Panc1 (cell line): ENCODE data around the gene PAQR4. TPM values are rescaled to one million over a fixed set of nuclear protein-coding genes. Genes with fewer than 3 reads are reported as not detected.

Experiments used
- ATAC-seq: fragments of 200-7000 bp; cut with Tn5 transposase; 2 replicates; pipeline ENCODE4 v1.9.1; 2020; ENCODE audit warnings: mild to moderate bottlenecking, moderate library complexity
- BruUV-seq: library from RNA; stranded (reverse); fragments of 400-500 nt; replicated peaks from 2 replicates; lab custom pipeline; 2021; lab: Mats Ljungman, UMichigan
- CTCF ChIA-PET: fragments of 300-600 bp; sonication (Branson Sonifier 250); formaldehyde crosslinking; loops from one replicate; lab custom pipeline; 2022; ENCODE audit warnings: antibody characterized with exemption; lab: Charles Lee
- POLR2A ChIA-PET: fragments of 300-600 bp; sonication (Branson Sonifier 250); formaldehyde crosslinking; loops from one replicate; lab custom pipeline; 2022; ENCODE audit warnings: antibody characterized with exemption; lab: Charles Lee
- DNase-seq: peaks from one replicate; pipeline ENCODE4 v3.0.0-alpha.2; 2010; ENCODE audit warnings: low read depth, low spot score
- H3K27ac ChIP-seq: 2 replicates; pipeline ENCODE4 v1.5.1; 2011; ENCODE audit warnings: mild to moderate bottlenecking, low read length, inconsistent platforms
- H3K27me3 ChIP-seq: fragments of 200-500 bp; sonication (Bioruptor generic); 2 replicates; pipeline ENCODE4 v1.6.0; 2014; ENCODE audit warnings: low read length, inconsistent platforms; ENCODE audit not compliant: control insufficient read depth, insufficient read depth
- H3K36me3 ChIP-seq: fragments of 200-500 bp; sonication (Bioruptor generic); 2 replicates; pipeline ENCODE4 v1.5.1; 2014; ENCODE audit warnings: inconsistent platforms, mild to moderate bottlenecking, low read length, moderate library complexity; ENCODE audit not compliant: control insufficient read depth, insufficient read depth
- H3K4me1 ChIP-seq: 2 replicates; pipeline ENCODE4 v1.5.1; 2011; ENCODE audit warnings: inconsistent platforms, mild to moderate bottlenecking, low read length, moderate library complexity; ENCODE audit not compliant: control insufficient read depth, insufficient read depth
- H3K4me3 ChIP-seq, 2 experiments: 2 replicates each; pipeline ENCODE4 v1.5.1; 2011 to 2012; ENCODE audit warnings: low read depth in 2 of 2, low read length in 2 of 2, mild to moderate bottlenecking in 2 of 2, inconsistent platforms in 1 of 2, moderate library complexity in 1 of 2
- H3K9me3 ChIP-seq: fragments of 200-500 bp; sonication (Bioruptor generic); 2 replicates; pipeline ENCODE4 v1.5.1; 2014; ENCODE audit warnings: low read depth, mild to moderate bottlenecking, inconsistent platforms, low read length, moderate library complexity; ENCODE audit not compliant: control insufficient read depth, insufficient read depth
- POLR2AphosphoS5 ChIP-seq: IDR thresholded peaks from 2 replicates; pipeline ENCODE4 v1.6.1; 2012; ENCODE audit warnings: mild to moderate bottlenecking, low read depth, low read length, moderate library complexity
- SIN3A ChIP-seq: IDR thresholded peaks from 2 replicates; pipeline ENCODE4 v1.6.1; 2012; ENCODE audit warnings: low read depth, mild to moderate bottlenecking, low read length, moderate library complexity, borderline replicate concordance; ENCODE audit not compliant: insufficient read depth
- TCF7L2 ChIP-seq: IDR thresholded peaks from 2 replicates; pipeline ENCODE4 v1.6.1; 2011; ENCODE audit warnings: mild to moderate bottlenecking, low read depth, low read length, inconsistent platforms
- in situ Hi-C: cut with HindIII; loops from 2 replicates; pipeline ENCODE4 v1.10.0; 2016; ENCODE audit warnings: low sequenced_read_pairs, low pct_unique_long_range_greater_than_20kb
- intact Hi-C: fragments of 100-400 bp; cut with micrococcal nuclease; formaldehyde crosslinking; loops from one replicate; pipeline ENCODE4 v1.10.0; 2022; ENCODE audit not compliant: unreplicated experiment
- total RNA-seq: library from RNA; stranded (reverse); gene quantifications from one replicate; pipeline ENCODE4 v1.2.1, GENCODE V29; 2021; ENCODE audit not compliant: unreplicated experiment
- TF ChIP-seq, protein P1 (sequence below), 2 experiments: IDR thresholded peaks; 2 replicates each; pipeline ENCODE4 v1.6.1; 2011 to 2012; ENCODE audit warnings: low read depth in 2 of 2, control low read depth in 1 of 2, low read length in 1 of 2, mild to moderate bottlenecking in 1 of 2, moderate library complexity in 1 of 2; ENCODE audit not compliant: insufficient read depth in 1 of 2
- TF ChIP-seq, protein P2 (sequence below): fragments of 450-650 bp; IDR thresholded peaks from 2 replicates; pipeline ENCODE4 v1.5.1; 2017; ENCODE audit warnings: mild to moderate bottlenecking

The PAQR4 gene
- total RNA-seq, 1 experiment from 2014 or later: 51.8 TPM

DNA sequence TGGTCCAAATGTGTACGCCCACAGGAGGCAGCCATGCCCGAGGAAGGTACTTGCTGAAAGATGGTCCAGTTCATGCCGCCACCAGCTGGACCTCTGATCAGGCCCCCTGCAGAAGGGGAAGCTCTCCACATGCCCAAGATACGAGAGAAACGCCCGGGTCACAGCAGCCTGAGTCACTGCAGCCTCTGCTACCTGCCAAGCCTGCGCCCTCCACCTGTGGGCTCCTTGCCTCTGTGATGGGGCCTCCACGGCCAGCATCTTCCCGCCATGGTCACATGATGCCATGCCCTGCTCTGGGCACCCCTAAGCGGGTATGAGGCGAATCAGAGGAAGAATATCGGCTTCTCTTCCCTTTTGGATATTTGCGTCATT, 18.8 kb upstream of the PAQR4 start:
- no TSS peak for BruUV-seq
- Histone ChIP-seq H3K4me1 (no peaks in the 10 kb centered on the region), H3K27me3 (no peaks in the 10 kb centered on the region), H3K4me3 (no peak overlapping the region), H3K9me3 (no peaks in the 10 kb centered on the region), H3K27ac (no peak overlapping the region), H3K36me3 (no peaks in the 10 kb centered on the region)
- in situ Hi-C loops (no loop called here), intact Hi-C loops (no loop called here)
- CTCF ChIA-PET: no interaction called here
- DNase-seq (no peak), ATAC-seq (no peak)
- POLR2A ChIA-PET: no interaction called here
- TF ChIP-seq TCF7L2 (no peak), POLR2AphosphoS5 (no peak), SIN3A (no peak)
- TF ChIP-seq, protein P1, sequence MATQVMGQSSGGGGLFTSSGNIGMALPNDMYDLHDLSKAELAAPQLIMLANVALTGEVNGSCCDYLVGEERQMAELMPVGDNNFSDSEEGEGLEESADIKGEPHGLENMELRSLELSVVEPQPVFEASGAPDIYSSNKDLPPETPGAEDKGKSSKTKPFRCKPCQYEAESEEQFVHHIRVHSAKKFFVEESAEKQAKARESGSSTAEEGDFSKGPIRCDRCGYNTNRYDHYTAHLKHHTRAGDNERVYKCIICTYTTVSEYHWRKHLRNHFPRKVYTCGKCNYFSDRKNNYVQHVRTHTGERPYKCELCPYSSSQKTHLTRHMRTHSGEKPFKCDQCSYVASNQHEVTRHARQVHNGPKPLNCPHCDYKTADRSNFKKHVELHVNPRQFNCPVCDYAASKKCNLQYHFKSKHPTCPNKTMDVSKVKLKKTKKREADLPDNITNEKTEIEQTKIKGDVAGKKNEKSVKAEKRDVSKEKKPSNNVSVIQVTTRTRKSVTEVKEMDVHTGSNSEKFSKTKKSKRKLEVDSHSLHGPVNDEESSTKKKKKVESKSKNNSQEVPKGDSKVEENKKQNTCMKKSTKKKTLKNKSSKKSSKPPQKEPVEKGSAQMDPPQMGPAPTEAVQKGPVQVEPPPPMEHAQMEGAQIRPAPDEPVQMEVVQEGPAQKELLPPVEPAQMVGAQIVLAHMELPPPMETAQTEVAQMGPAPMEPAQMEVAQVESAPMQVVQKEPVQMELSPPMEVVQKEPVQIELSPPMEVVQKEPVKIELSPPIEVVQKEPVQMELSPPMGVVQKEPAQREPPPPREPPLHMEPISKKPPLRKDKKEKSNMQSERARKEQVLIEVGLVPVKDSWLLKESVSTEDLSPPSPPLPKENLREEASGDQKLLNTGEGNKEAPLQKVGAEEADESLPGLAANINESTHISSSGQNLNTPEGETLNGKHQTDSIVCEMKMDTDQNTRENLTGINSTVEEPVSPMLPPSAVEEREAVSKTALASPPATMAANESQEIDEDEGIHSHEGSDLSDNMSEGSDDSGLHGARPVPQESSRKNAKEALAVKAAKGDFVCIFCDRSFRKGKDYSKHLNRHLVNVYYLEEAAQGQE (IDR thresholded peaks at IDR 0.05; ENCODE audit: insufficient read depth in 1 of 2, low read depth in 2 of 2, low read length in 1 of 2): no peak
- TF ChIP-seq, protein P2, sequence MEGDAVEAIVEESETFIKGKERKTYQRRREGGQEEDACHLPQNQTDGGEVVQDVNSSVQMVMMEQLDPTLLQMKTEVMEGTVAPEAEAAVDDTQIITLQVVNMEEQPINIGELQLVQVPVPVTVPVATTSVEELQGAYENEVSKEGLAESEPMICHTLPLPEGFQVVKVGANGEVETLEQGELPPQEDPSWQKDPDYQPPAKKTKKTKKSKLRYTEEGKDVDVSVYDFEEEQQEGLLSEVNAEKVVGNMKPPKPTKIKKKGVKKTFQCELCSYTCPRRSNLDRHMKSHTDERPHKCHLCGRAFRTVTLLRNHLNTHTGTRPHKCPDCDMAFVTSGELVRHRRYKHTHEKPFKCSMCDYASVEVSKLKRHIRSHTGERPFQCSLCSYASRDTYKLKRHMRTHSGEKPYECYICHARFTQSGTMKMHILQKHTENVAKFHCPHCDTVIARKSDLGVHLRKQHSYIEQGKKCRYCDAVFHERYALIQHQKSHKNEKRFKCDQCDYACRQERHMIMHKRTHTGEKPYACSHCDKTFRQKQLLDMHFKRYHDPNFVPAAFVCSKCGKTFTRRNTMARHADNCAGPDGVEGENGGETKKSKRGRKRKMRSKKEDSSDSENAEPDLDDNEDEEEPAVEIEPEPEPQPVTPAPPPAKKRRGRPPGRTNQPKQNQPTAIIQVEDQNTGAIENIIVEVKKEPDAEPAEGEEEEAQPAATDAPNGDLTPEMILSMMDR: no peak

DNA sequence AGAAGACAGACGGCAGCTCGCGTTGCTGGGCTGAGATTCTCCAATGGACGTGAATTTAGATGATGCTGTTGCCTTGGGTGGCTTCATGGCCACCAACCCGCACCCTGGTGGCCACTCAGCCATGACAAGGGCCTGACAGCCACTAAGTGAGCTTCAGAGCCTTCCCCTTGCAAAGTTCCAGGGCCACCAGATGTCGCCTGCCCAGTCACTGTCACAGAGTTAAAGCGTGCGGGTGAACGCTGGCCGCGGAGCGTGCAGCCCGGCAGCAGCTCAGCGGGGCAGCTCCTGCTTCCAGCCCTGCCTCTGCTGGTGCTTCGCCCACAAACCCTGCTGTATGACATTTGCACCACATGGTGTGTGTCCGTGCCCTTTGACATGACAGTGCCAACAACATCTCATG, 18.4 kb upstream of the PAQR4 start:
- no peak for TF ChIP-seq POLR2AphosphoS5
- TF ChIP-seq, protein P2: no peak
- no peak for TF ChIP-seq SIN3A
- no peak for TF ChIP-seq TCF7L2
- TF ChIP-seq, protein P1 (IDR thresholded peaks at IDR 0.05; ENCODE audit: insufficient read depth in 1 of 2, low read depth in 2 of 2, low read length in 1 of 2): no peak
- Histone ChIP-seq H3K27ac (no peak overlapping the region), H3K4me3 (no peak overlapping the region), H3K4me1 (peaks cover under 1% of the 10 kb centered on the region; the same call in 1 of the 2 replicates), H3K36me3 (no peaks in the 10 kb centered on the region), H3K9me3 (no peaks in the 10 kb centered on the region), H3K27me3 (no peaks in the 10 kb centered on the region)
- no peak for ATAC-seq
- POLR2A ChIA-PET: no interaction called here
- CTCF ChIA-PET: no interaction called here
- in situ Hi-C loops: no loop called here
- no peak for DNase-seq
- intact Hi-C loops: no loop called here
- no TSS peak for BruUV-seq
